Activated T-cell treated with anti-CD3 and anti-CD28 coated beads for 1 hour (primary cell): ENCODE data around the gene AIPL1.

Experiments used
- DNase-seq: peaks from one replicate; pipeline ENCODE4 v3.0.0-alpha.2; 2020; ENCODE audit warnings: low read depth

AIPL1 gene

GRCh38 chr17:6465206-6466003, 30.5 kb upstream of the AIPL1 start:
- DNase-seq: no peak

DNA sequence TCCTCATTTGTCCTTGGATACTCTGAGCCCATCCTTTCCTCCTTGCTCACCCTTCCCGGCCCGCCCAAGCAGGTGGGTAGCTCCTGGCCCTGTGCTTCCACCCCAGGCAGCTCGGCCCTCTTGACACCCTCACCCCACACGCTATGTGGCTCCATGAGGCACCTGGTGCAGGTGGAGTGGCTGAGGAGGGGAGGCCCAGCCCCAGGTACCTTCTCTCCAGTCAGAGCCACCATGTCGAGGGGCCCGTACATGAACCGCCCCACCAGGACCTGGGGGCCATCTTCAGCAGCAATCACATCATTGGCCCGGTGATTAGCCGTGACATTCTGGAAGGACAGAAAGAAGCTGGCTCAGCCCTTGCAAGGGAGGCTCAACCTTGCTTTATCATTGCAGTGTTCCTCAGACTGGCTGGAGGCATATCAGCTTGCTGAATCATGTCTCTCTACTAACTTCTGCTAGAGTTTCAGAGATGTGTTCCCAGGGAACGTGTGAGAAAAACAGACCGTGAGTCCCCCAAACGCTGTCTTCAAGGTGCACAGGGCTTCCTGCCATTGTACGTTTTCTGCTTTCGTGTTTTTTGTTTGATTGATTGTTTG, 29.6 kb upstream of the AIPL1 start:
- no peak for DNase-seq

DNA sequence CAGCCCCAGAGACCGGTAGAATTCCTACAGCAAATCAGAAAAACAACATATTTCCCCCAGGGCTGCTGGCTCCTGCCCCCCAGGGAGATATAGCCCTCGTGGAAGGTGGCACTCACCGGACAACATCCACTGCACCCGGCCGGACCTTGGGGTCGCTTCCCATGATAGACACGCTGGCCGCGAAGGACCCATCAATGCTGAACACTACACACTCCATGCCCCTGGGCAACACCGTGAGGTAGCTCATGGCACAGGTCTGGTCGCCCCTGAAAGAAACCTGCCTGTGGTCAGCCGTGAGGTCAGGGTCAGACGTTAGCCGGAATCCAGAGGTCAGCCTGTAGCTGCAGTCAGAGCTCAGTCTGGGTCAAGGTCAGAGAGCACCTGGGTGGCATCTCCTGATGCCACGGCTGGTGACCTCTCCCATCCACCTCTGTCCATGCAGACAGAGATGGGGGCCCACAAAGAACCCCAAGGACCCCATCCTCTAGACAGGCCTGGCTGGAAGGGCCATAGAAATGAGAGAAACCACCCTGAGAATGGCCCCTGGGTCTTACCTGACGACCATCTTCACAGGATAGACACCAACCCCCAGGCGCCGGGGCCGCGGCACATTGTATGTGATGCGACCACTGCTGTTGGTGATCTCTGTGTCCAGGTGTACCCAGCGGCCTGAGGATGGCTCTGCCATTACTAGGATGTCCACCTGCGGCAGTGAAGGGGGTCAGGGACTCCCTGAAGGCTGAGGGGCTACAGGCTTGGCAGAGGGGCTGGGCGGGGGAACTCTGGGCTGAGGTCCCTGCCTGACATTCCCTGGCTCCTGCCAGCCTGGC, 28.9 kb upstream of the AIPL1 start:
- DNase-seq: no peak

- DNase-seq: no peak
These were observed 27.8 kb upstream of the AIPL1 start for GRCh38 chr17:6462692-6463091.

DNA sequence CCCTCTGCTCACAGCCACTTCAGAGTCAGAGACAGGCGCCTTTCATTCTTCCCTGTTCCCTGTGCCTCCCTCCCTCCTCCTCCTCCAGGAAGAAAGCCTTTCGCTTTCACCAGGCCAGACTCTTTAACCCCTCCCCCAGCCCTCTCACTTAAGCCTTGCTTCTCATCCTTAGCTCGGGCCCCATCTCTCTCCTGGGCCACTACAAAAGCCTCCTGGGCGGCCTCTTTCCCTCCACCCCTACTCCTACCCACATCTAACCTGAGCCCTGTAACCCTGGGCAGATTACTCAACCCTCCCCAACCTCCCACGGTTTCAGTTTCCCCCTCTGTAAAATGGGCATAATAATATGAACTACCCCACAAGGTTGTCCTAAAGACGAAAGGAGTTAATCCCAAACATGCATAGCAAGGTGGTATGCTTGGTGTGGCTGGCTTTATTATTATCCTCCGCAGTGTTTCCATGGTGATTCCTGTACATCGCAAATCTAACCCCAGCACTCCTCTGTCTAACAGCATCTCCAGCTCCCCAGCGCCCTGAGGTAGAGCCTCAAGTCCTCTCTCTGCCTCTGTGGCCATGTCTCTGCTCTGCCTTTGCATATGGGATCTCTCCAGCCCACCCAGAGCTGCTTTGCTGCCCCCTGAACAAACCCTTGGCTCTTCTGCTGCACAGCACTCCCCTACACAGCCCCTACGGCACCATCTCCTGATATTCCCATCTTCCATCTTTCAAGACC, 27.0 kb upstream of the AIPL1 start:
- no peak for DNase-seq

DNA sequence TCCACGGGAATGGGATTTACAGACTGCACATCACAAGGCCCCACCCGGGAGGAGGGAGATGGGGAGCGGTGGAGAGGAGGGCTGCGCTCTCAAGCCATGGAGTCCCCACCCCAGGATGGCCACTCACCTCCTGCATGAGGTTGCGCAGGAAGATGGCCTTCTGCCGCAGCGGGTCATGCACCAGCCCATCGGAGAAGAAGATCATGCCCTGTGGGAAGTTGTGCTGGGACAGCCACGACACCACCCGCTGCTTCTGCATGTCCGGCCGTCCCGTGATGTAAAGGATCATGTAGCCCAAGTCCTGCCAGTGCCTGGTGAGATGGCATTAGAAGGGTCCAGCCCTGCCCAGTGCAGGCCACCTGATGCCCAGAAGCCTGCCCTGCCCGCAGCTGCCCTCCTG, 26.3 kb upstream of the AIPL1 start:
- no peak for DNase-seq

- DNase-seq: no peak
These were observed 25.7 kb upstream of the AIPL1 start for GRCh38 chr17:6460531-6461161.

DNA sequence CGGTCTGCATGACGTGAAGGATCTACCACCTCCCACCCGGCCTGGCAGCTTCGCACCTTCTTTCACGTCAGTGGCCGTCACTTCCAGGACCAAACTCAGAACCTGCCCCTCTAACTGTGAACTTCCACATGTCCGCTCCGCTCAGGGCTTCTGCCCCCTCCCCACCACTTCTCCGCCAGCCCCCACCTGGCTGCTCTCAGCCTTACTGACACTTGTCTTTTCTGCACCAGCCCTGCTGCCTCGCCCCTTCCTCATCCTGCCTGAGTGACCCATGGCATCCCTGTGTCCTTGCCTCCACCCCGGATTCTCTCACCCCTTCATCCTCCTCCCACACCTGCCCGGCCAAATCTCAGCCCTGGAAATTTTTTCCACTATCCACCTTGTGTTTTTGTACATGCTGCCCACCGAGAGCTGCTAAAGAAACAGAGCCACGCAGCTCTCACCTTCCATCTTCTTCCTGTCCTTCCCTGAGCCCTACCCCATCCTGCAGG, 23.6 kb upstream of the AIPL1 start:
- no peak for DNase-seq

GRCh38 chr17:6457688-6458459, 23.0 kb upstream of the AIPL1 start:
- DNase-seq: no peak

DNA sequence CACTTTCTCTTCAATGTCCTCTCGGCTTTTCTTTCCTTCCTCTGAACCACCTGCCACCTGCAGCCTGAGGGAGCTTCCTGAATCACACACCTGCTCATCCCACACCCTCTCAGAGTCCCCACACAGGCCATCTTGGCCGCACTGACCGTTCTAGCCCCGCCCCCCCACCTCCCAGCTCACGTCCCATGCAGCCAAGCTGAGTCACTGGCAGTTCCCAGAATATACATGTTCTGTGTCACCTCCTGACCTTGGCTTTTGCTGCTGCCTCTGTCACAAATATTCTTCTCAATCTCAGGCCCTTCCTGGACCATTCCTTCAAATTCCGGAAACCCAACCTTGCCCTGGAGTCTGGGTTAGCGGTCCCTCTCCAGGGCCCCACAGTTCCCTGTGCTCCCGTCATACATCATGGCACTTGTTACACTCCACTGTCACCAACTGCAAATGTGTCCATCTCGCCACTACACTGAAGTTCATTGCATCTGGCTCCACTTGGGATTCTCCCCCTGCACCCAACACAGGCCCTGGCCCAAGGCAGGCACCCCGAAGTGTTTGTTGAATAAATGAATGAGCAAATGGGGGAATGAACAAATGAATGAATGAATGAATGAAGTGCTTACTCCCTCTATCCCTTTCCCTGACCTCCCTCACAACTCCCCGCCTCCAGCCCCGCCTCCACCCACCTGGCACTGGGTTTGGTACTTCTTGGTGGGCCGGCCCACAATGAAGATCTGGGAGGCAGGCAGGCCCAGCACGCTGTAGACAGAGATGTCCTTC, 22.2 kb upstream of the AIPL1 start:
- no peak for DNase-seq

DNA sequence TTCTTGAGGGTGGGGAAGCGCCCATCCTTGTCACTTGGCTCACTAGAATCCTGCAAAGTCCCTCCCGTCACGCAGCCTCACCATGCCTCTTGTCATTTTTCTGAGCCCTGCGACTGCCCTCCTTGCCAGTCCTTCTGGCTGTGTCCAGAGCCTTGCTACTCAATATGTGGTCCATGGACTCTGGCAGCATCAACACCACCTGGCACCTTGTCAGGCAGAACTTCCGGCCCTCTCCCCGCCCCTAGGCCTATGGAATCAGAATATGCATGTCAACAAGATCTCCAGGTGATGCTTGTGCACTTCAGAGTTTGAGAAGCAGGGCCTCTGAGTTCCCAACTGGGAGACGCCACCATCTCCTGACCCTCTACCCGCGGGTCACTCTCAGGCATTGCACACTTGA, 21.4 kb upstream of the AIPL1 start:
- DNase-seq: no peak

DNA sequence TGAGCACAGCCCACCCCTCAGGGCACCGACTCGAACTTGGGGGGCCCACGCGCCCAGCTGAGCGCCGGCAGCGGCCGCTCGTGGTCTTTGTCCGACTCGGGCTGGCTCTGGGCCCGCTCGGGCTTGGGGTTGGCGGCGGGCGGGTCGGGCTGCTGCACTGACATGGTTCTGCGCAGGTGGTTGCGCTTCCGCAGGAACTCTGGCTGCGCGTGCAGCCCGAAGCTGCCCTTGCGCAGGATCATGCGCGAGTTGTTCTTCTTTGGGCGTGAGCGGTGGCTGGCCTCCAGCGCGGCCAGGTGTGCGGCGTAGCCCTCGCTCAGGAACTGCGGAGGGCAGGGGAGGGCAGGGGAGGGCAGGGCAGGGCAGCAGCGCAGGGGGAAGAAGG, 20.4 kb upstream of the AIPL1 start:
- DNase-seq: peak; percentile 32

DNA sequence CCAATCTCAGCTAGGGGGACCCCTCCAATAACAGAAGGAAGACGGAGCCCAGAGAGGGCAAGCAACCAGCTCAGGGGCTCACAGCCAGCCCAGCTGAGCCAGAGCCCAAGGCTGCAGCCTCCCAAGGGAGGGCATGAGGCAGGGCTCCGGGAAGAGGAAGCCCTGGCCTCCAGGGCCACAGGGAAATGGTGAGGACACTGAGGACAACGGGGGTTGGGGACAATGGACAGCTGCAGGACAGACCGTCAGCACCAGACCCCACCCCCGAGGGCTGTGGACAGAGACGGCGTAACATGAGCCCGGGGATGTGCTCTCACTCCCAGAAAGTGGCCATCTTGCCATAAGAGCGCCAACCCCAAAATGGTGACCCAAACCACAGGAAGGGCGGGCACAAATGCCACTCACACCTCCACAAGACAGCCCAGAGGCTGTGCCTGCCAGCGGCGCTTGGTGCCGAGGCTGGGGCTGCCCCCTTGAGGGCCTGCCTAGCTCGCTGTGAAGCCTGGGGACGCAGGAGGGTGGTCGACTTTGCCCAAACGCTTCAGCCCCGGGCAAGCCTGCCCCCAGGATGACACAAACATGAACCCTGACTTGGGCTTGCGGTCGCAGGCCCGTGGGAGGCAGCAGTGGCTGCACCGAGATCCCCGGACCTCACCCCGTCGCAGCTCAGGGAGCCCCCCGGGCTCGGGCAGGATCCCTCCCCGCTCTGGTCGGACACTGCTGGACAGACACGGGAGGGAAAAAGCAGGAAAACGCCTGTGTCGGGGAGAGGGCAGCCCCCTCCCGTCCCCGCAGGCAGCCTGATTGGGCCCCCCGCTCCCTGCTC, 19.8 kb upstream of the AIPL1 start:
- no peak for DNase-seq

GRCh38 chr17:6453279-6454024, 18.5 kb upstream of the AIPL1 start:
- no peak for DNase-seq

DNA sequence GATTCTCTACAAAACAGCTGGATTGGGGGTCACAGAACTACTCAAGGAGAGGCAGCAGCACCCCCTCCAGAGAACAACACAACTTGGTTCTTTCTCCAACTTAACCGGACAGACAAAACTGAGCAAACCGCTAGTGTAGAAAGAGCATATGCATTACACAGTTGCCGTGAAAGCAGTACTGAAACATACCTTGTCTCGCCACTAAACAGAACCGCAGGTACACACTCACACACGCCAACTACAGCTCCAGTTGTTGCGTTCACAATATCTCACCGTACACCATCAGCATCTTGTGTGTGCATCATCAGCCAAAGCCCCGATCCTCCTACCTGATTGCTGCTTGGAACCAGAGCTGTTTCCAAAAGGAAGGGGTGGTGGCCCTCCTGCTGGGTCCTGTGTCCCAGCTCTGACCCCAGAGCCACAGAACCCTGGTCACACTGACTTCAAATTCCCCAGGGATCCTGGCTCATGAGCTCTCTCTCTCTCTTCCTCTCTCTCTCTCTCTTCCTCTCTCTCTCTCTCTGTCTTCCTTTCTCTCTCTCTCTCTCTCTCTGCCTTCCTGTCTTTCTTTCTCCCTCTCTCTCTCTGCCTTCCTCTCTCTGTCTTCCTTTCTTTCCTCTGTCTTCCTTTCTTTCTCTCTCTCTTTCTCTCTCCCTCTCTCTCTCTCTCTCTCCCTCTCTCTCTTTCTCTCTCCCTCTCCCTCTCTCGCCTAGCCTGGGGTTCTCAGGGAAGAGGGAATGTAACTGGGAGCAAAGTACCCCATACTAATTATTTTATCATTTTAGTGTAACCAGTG, 17.7 kb upstream of the AIPL1 start:
- no peak for DNase-seq

GRCh38 chr17:6450926-6451832, 16.3 kb upstream of the AIPL1 start:
- no peak for DNase-seq

GRCh38 chr17:6449307-6449706, 14.4 kb upstream of the AIPL1 start:
- no peak for DNase-seq
